HepG2 (cell line): ENCODE results near the gene ADSL.

ENCODE experiments used
- NR2F1 ChIP-seq, 2 experiments: fragments of 450-650 bp in 1 of 2; formaldehyde crosslinking in 1 of 2; IDR thresholded peaks; 2 replicates each; pipeline versions ENCODE4 v1.5.0 to v1.6.1; 2016 to 2020; ENCODE audit warnings: mild to moderate bottlenecking in 1 of 2, missing compliant biosample characterization in 1 of 2, missing genetic modification reagents in 1 of 2, moderate library complexity in 1 of 2
- PHF20 ChIP-seq: sonication (generic); formaldehyde crosslinking; IDR thresholded peaks from 2 replicates; pipeline ENCODE4 v1.5.0; 2020; ENCODE audit warnings: mild to moderate bottlenecking, missing genetic modification reagents
- POLR2A ChIP-seq, 2 experiments: IDR thresholded peaks; 2 replicates each; pipeline ENCODE4 v1.6.1; 2011; ENCODE audit warnings: low read depth in 2 of 2, low read length in 2 of 2, mild to moderate bottlenecking in 1 of 2, moderate library complexity in 1 of 2; ENCODE audit not compliant: insufficient read depth in 1 of 2
- TF ChIP-seq, protein P1 (sequence below): fragments of 450-650 bp; IDR thresholded peaks from 2 replicates; pipeline ENCODE4 v1.6.1; 2016

GRCh38 chr22:40364431-40364830, 18.1 kb downstream of the ADSL start:
- TF ChIP-seq NR2F1 (CRISPR knock-in tag; IDR thresholded peaks at IDR 0.05) (no peak), POLR2A (IDR thresholded peaks at IDR 0.05; ENCODE audit: insufficient read depth in 1 of 2, low read depth in 2 of 2, low read length in 2 of 2) (no peak), PHF20 (CRISPR knock-in tag) (no peak)
- TF ChIP-seq, protein P1, sequence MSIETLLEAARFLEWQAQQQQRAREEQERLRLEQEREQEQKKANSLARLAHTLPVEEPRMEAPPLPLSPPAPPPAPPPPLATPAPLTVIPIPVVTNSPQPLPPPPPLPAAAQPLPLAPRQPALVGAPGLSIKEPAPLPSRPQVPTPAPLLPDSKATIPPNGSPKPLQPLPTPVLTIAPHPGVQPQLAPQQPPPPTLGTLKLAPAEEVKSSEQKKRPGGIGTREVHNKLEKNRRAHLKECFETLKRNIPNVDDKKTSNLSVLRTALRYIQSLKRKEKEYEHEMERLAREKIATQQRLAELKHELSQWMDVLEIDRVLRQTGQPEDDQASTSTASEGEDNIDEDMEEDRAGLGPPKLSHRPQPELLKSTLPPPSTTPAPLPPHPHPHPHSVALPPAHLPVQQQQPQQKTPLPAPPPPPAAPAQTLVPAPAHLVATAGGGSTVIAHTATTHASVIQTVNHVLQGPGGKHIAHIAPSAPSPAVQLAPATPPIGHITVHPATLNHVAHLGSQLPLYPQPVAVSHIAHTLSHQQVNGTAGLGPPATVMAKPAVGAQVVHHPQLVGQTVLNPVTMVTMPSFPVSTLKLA: no peak
